ENCODE results near the gene SRD5A2.
"Not testable (repeated sequence)": the region's sequence is repeated elsewhere in the genome, so short reads cannot be mapped to it uniquely, and the experiment has no call there.

Gene SRD5A2

GRCh38 chr2:31531101-31531500, 49.6 kb downstream of the SRD5A2 start:
- DNase-seq = no peak

- DNase-seq = no peak
Observed at GRCh38 chr2:31529256-31529655, 51.5 kb downstream of the SRD5A2 start.

GRCh38 chr2:31528823-31529222, 51.9 kb downstream of the SRD5A2 start:
- no peak for DNase-seq

GRCh38 chr2:31526946-31527732, 53.6 kb downstream of the SRD5A2 start:
- no peak for DNase-seq

- no peak for DNase-seq
Observed at GRCh38 chr2:31525876-31526275, 54.9 kb downstream of the SRD5A2 start.

GRCh38 chr2:31524592-31524991, 56.1 kb downstream of the SRD5A2 start:
- DNase-seq = no peak

- DNase-seq = peak; percentile 75
Observed at GRCh38 chr2:31523871-31524492, 56.8 kb downstream of the SRD5A2 start.

- no peak for DNase-seq
Observed at GRCh38 chr2:31522786-31523185, 58.0 kb downstream of the SRD5A2 start.

- no peak for DNase-seq
Observed at GRCh38 chr2:31517442-31518203, 63.1 kb downstream of the SRD5A2 start.

- DNase-seq = no peak
Observed at GRCh38 chr2:31515586-31515985, 65.2 kb downstream of the SRD5A2 start.

GRCh38 chr2:31513553-31513952, 67.2 kb downstream of the SRD5A2 start:
- DNase-seq = no peak

- no peak for DNase-seq
Observed at GRCh38 chr2:31511376-31511775, 69.4 kb downstream of the SRD5A2 start.

GRCh38 chr2:31505111-31505510, 75.6 kb downstream of the SRD5A2 start:
- DNase-seq = no peak

- DNase-seq = no peak
Observed at GRCh38 chr2:31504311-31504710, 76.4 kb downstream of the SRD5A2 start.

GRCh38 chr2:31496451-31496874, 84.3 kb downstream of the SRD5A2 start:
- not testable (repeated sequence) for DNase-seq

GRCh38 chr2:31489339-31489738, 91.4 kb downstream of the SRD5A2 start:
- DNase-seq = not testable (repeated sequence)

GRCh38 chr2:31483246-31483645, 97.5 kb downstream of the SRD5A2 start:
- no peak for DNase-seq

- DNase-seq = no peak
Observed at GRCh38 chr2:31476511-31477180, 104.1 kb downstream of the SRD5A2 start.

GRCh38 chr2:31475692-31476091, 105.0 kb downstream of the SRD5A2 start:
- no peak for DNase-seq

- no peak for DNase-seq
Observed at GRCh38 chr2:31474296-31474695, 106.4 kb downstream of the SRD5A2 start.

All from activated CD8-positive, alpha-beta memory T cell treated with anti-CD3 and anti-CD28 coated beads for 24 hours (primary cell).